K562 (cell line): ENCODE data around the gene FRAT2. TPM values are rescaled to one million over a fixed set of nuclear protein-coding genes. Genes with fewer than 3 reads are reported as not detected.

Experiments used
- ADNP ChIP-seq: fragments of 200-800 bp; sonication (Bioruptor generic); IDR thresholded peaks from 2 replicates; pipeline ENCODE4 v1.6.1; 2016; ENCODE audit warnings: missing genetic modification characterization, missing compliant biosample characterization
- CBFA2T3 ChIP-seq: fragments of 450-650 bp; IDR thresholded peaks from 2 replicates; pipeline ENCODE4 v1.6.1; 2017
- CHCHD3 ChIP-seq: fragments of 250-450 bp; sonication (Bioruptor Pico); IDR thresholded peaks from 2 replicates; pipeline ENCODE4 v2.1.2; 2022; ENCODE audit warnings: mild to moderate bottlenecking
- DPF2 ChIP-seq: fragments of 450-650 bp; IDR thresholded peaks from 2 replicates; pipeline ENCODE4 v1.6.1; 2016
- GATAD2A ChIP-seq: fragments of 450-650 bp; IDR thresholded peaks from 2 replicates; pipeline ENCODE4 v1.6.1; 2017
- HDAC1 ChIP-seq, 2 experiments: fragments of 450-650 bp; IDR thresholded peaks; 2 replicates each; pipeline ENCODE4 v1.6.1; 2016 to 2017; ENCODE audit warnings: inconsistent platforms in 1 of 2, mild to moderate bottlenecking in 1 of 2, moderate library complexity in 1 of 2
- KDM5B ChIP-seq: fragments of 200-600 bp; sonication (generic); IDR thresholded peaks from 2 replicates; pipeline ENCODE4 v1.6.1; 2012; ENCODE audit warnings: low read depth, mild to moderate bottlenecking, moderate library complexity, low read length, control low read depth, inconsistent platforms; ENCODE audit not compliant: insufficient replicate concordance
- KLF1 ChIP-seq: fragments of 450-650 bp; IDR thresholded peaks from 2 replicates; pipeline ENCODE4 v1.6.1; 2016; ENCODE audit warnings: missing genetic modification characterization, missing compliant biosample characterization
- MTF1 ChIP-seq: fragments of 250-450 bp; sonication (Bioruptor Pico); IDR thresholded peaks from 2 replicates; pipeline ENCODE4 v1.9.0; 2021; ENCODE audit warnings: moderate library complexity, mild to moderate bottlenecking, inconsistent platforms, borderline replicate concordance
- MYC ChIP-seq, 2 experiments: fragments of 250-450 bp in 1 of 2; sonication (Bioruptor Pico) in 1 of 2; IDR thresholded peaks; 2 replicates each; pipeline versions ENCODE4 v1.5.1 to v1.6.1; 2012 to 2021; ENCODE audit warnings: low read depth in 2 of 2, borderline replicate concordance in 1 of 2, improper control_type of control experiment in 1 of 2, low read length in 1 of 2, mild to moderate bottlenecking in 1 of 2, moderate library complexity in 1 of 2
- NCOR1 ChIP-seq: fragments of 450-650 bp; IDR thresholded peaks from 2 replicates; pipeline ENCODE4 v1.6.1; 2016; ENCODE audit warnings: mild to moderate bottlenecking, moderate library complexity
- PHF21A ChIP-seq: fragments of 450-650 bp; IDR thresholded peaks from 2 replicates; pipeline ENCODE4 v1.6.1; 2017; ENCODE audit warnings: low read depth, borderline replicate concordance
- POLR3A ChIP-seq: IDR thresholded peaks from 2 replicates; pipeline ENCODE4 v1.6.1; 2011; ENCODE audit warnings: borderline replicate concordance, mild to moderate bottlenecking, moderate library complexity; ENCODE audit not compliant: insufficient read length, insufficient read depth; ENCODE audit errors: extremely low read depth
- RFX7 ChIP-seq: fragments of 250-450 bp; sonication (Bioruptor Pico); IDR thresholded peaks from 2 replicates; pipeline ENCODE4 v1.5.1; 2021; ENCODE audit warnings: mild to moderate bottlenecking
- SRSF3 ChIP-seq: fragments of 200-400 bp; formaldehyde crosslinking; IDR thresholded peaks from 2 replicates; pipeline ENCODE4 v1.6.1; 2016; ENCODE audit warnings: mild to moderate bottlenecking, low read length, moderate library complexity; ENCODE audit not compliant: insufficient read depth
- SRSF7 ChIP-seq: fragments of 200-400 bp; formaldehyde crosslinking; optimal IDR thresholded peaks from 2 replicates; pipeline ENCODE3; 2017; ENCODE audit warnings: mild to moderate bottlenecking, low read depth, low read length
- TOE1 ChIP-seq, 2 experiments: fragments of 450-650 bp in 1 of 2; sonication (generic) in 1 of 2; formaldehyde crosslinking in 1 of 2; IDR thresholded peaks; 2 replicates each; pipeline versions ENCODE4 v1.7.1 to v1.8.0; 2016 to 2022; ENCODE audit warnings: borderline replicate concordance in 2 of 2, mild to moderate bottlenecking in 2 of 2, antibody characterized with exemption in 1 of 2, inconsistent platforms in 1 of 2, low read depth in 1 of 2, missing genetic modification reagents in 1 of 2, moderate library complexity in 1 of 2
- YBX1 ChIP-seq: fragments of 450-650 bp; IDR thresholded peaks from 2 replicates; pipeline ENCODE4 v1.7.1; 2016; ENCODE audit warnings: mild to moderate bottlenecking
- ZNF197 ChIP-seq: fragments of 200-800 bp; sonication (Bioruptor generic); IDR thresholded peaks from 2 replicates; pipeline ENCODE4 v1.6.1; 2016; ENCODE audit warnings: low read depth, missing genetic modification characterization, missing compliant biosample characterization
- ZNF407 ChIP-seq: fragments of 450-650 bp; IDR thresholded peaks from 2 replicates; pipeline ENCODE4 v1.6.1; 2016; ENCODE audit warnings: low read depth
- ZNF561 ChIP-seq: fragments of 450-650 bp; formaldehyde crosslinking; conservative IDR thresholded peaks from 2 replicates; pipeline ENCODE4 v1.4.0; 2020; ENCODE audit warnings: mild to moderate bottlenecking, moderate library complexity
- ZNF668 ChIP-seq: fragments of 250-450 bp; sonication (Bioruptor Pico); IDR thresholded peaks from 2 replicates; pipeline ENCODE4 v1.8.0; 2022; ENCODE audit warnings: mild to moderate bottlenecking, inconsistent platforms
- ZSCAN29 ChIP-seq: fragments of 450-650 bp; IDR thresholded peaks from 2 replicates; pipeline ENCODE4 v1.6.1; 2017
- polyA plus RNA-seq, 8 experiments: library from polyadenylated mRNA; depleted of rRNA in 4 of 8; stranded (reverse) in 5 of 8; unstranded in 3 of 8; fragments of >200 nt; fragmentation: Nextera tagmentation in 2 of 8; fragmentation: Illumina TruSeq in 1 of 8; extraction: Ambion mirVana in 2 of 8; extraction: Trizol in 1 of 8; gene quantifications; 2 replicates each; pipeline versions ENCODE4 v1.2.1 to v1.2.3, GENCODE V29; 2011 to 2014; ENCODE audit warnings: inconsistent platforms in 1 of 8, missing spikeins in 1 of 8
- total RNA-seq, 7 experiments: library from RNA; depleted of rRNA in 6 of 7; stranded (reverse); fragments of >200 nt in 6 of 7; fragmentation: Illumina TruSeq in 2 of 7; extraction: Trizol in 2 of 7; gene quantifications; 2 replicates each; pipeline versions ENCODE4 v1.2.1 to v1.2.3, GENCODE V29; 2011 to 2021; ENCODE audit warnings: low replicate concordance in 1 of 7

The FRAT2 gene
- total and polyA plus RNA-seq, 9 of the 15 experiments (the other 6 are each of a cell fraction or from before 2014, with no cell fraction given): 4.3 to 31.7 (median 19.5) TPM

GRCh38 chr10:97297556-97298222 lies 36.8 kb downstream of the FRAT2 start (continued):
- TF ChIP-seq CHCHD3 (CRISPR knock-in tag) (no peak), ZNF407 (no peak), PHF21A (no peak), MTF1 (CRISPR knock-in tag) (no peak), NCOR1 (peak; percentile 90), MYC (IDR thresholded peaks at IDR 0.05; ENCODE audit: low read depth, low read length) (no peak), MYC (CRISPR knock-in tag; IDR thresholded peaks at IDR 0.05; ENCODE audit: borderline replicate concordance, low read depth) (no peak), POLR3A (no peak), KLF1 (tag) (no peak), TOE1 (IDR thresholded peaks at IDR 0.05; ENCODE audit: borderline replicate concordance) (no peak), TOE1 (CRISPR knock-in tag; IDR thresholded peaks at IDR 0.05; ENCODE audit: borderline replicate concordance, low read depth) (no peak), SRSF7 (no peak), DPF2 (peak; percentile 86), ZNF561 (CRISPR knock-in tag) (no peak), ZNF668 (CRISPR knock-in tag) (no peak), RFX7 (CRISPR knock-in tag) (no peak), YBX1 (no peak), ADNP (no peak), ZSCAN29 (no peak), HDAC1 (IDR thresholded peaks at IDR 0.05) (peak in 1 of 2 experiments; percentile 15; a peak in 1 of 4 replicates), SRSF3 (no peak), GATAD2A (no peak), ZNF197 (no peak), KDM5B (no peak), CBFA2T3 (peak; percentile 95)
